Gastrocnemius medialis (tissue), 4 donors: Measurements from ENCODE around the gene LINC00237. TPM values are rescaled to one million over a fixed set of nuclear protein-coding genes. Genes with fewer than 3 reads are reported as not detected.

Source experiments
- ATAC-seq, 2 donors: fragments of 150-250 bp; one replicate each; pipeline ENCODE4 v1.9.1; 2016
- DNase-seq, 2 donors: peaks; one replicate each; pipeline ENCODE4 v3.0.0-alpha.2; 2019
- H3K27ac ChIP-seq, 4 donors: fragments of 200-600 bp; sonication (generic); 1 replicate in 1 of 4; 2 replicates in 3 of 4; pipeline ENCODE4 v1.5.1; 2016 to 2018; ENCODE audit warnings: mild to moderate bottlenecking in 2 of 4, moderate library complexity in 1 of 4
- H3K27me3 ChIP-seq, 3 donors: fragments of 200-600 bp; sonication (generic) in 2 of 3; 1 replicate in 1 of 3; 2 replicates in 2 of 3; pipeline versions ENCODE4 v1.5.1 to v1.6.0; 2016 to 2019; ENCODE audit warnings: mild to moderate bottlenecking in 1 of 3, moderate library complexity in 1 of 3
- H3K36me3 ChIP-seq, 2 donors: fragments of 200-600 bp; sonication (generic) in 1 of 2; one replicate each; pipeline ENCODE4 v1.5.1; 2017 to 2018
- H3K4me1 ChIP-seq, 2 donors: fragments of 200-600 bp; sonication (generic) in 1 of 2; one replicate each; pipeline ENCODE4 v1.5.1; 2016 to 2017; ENCODE audit warnings: mild to moderate bottlenecking in 2 of 2
- H3K4me3 ChIP-seq, 4 donors: fragments of 200-600 bp; sonication (generic) in 3 of 4; 1 replicate in 1 of 4; 2 replicates in 3 of 4; pipeline ENCODE4 v1.5.1; 2016 to 2019; ENCODE audit warnings: mild to moderate bottlenecking in 2 of 4
- H3K9me3 ChIP-seq, 3 donors: fragments of 200-600 bp; sonication (generic) in 2 of 3; 1 replicate in 1 of 3; 2 replicates in 2 of 3; pipeline ENCODE4 v1.5.1; 2016 to 2019
- CTCF ChIP-seq, 5 experiments: fragments of 450-650 bp in 3 of 5; fragments of 200-600 bp in 2 of 5; sonication (generic) in 2 of 5; IDR thresholded peaks in 4 of 5; conservative IDR thresholded peaks in 1 of 5; 1 replicate in 4 of 5; 2 replicates in 1 of 5; pipeline ENCODE4 v1.5.1; 2016 to 2019; ENCODE audit warnings: antibody characterized with exemption in 5 of 5, mild to moderate bottlenecking in 3 of 5, moderate library complexity in 3 of 5
- POLR2A ChIP-seq, 2 donors: fragments of 450-650 bp; IDR thresholded peaks; one replicate each; pipeline ENCODE4 v1.6.1; 2017; ENCODE audit warnings: antibody characterized with exemption in 2 of 2, mild to moderate bottlenecking in 2 of 2, moderate library complexity in 2 of 2
- in situ Hi-C, 4 donors: fragments of 200-750 bp; cut with MboI; loops; one replicate each; pipeline versions ENCODE4 v1.15.0 to v1.8.0; 2017; ENCODE audit warnings: low sequenced_read_pairs in 4 of 4
- intact Hi-C: fragments of 100-400 bp; cut with DNase I; formaldehyde crosslinking; loops from one replicate; pipeline ENCODE4 v1.15.1; 2023; ENCODE audit warnings: low total_unique reads
- total RNA-seq, 4 donors: library from RNA; depleted of rRNA; stranded (reverse); fragments of >200 nt; gene quantifications; one replicate each; pipeline versions ENCODE4 v1.1.0 to v1.2.3, GENCODE V29; 2016

Gene LINC00237
- total RNA-seq, 4 donors from 2014 or later: not detected

DNA sequence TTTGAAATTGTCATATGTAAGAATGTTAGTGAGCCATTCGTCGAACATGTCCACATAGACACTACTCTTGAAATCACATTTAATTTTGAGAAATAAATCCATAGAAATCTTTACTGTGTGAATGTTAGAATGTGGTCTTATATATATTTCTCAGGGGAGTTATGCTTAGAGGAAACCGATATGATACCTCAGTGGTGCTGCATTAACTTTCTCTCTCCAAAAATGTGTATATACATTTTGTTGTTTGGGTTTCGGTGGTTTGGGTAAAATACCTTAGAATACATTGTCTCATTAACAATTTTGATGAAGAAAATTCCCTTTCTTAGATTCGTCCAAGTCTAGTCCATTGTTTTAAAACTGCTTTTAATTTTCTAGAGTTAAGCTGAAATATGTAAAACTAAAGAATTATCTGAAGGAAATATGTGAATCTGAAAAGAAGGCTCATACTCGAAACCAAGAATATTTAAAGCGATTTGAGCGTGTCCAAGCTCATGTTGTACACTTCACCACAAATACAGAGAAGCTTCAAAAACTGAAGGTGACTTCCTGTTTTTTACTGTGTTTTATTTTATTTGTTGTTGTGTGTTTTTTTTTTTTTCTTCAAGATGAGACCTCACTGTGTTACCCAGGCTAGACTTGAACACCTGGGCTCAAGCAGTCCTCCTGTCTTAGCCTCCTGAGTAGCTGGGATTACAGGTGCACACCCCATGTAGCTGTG is 30.0 kb upstream of the LINC00237 start:
- in situ Hi-C loops: loop anchor here in 1 of 4 donors (25.0 kb wide), 1 partner anchor 424 kb away; the partner anchor contains the start of gene RALGAPA2
- no peaks in the 10 kb centered on the region for H3K27me3 ChIP-seq
- peaks cover 0 to 15% of the 10 kb centered on the region in 2 donors for H3K36me3 ChIP-seq
- H3K9me3 ChIP-seq: no peaks in the 10 kb centered on the region
- H3K4me3 ChIP-seq: no peak overlapping the region
- intact Hi-C loops: no loop called here
- ATAC-seq (no peak), DNase-seq (no peak)
- no peak for TF ChIP-seq CTCF (IDR thresholded peaks at IDR 0.05 in 4 of 5, conservative IDR thresholded peaks at IDR 0.05 in 1 of 5)
- no peak for TF ChIP-seq POLR2A (IDR thresholded peaks at IDR 0.05)
- H3K27ac ChIP-seq: no peak overlapping the region
- H3K4me1 ChIP-seq: peaks cover 6 to 19% of the 10 kb centered on the region in 2 donors

DNA sequence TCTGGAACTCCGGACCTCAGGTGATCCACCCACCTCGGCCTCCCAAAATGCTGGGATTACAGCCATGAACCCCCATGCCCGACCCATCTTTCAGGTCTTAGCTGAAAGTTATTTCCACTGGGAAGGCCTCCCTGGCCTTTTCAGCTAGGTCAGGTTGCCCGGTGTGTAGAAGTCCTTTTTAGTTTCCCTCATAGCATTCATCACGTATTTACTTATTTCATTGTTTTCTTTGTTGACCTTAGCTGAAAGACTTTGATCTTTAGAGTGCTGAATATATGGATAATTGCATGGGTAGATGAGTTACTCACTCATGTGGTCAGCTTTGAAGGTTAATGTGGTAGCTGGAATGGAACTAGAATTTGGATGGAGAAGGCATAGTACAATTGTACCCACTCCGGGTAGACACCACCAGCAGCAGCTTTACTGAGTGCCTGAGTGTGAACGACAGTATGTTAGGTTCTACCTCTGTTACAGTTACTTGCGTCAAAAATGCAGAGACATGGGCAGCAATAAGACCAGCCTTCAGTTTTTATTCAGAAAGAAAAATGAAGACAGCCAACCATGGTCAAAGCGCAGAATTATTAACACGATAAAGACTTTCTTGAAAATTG is 28.8 kb upstream of the LINC00237 start:
- H3K9me3 ChIP-seq: no peaks in the 10 kb centered on the region
- DNase-seq: no peak
- intact Hi-C loops (no loop called here), in situ Hi-C loops (loop anchor here in 1 of 4 donors (25.0 kb wide), 1 partner anchor 423 kb away; the partner anchor contains the start of gene RALGAPA2)
- no peak overlapping the region for H3K27ac ChIP-seq
- no peaks in the 10 kb centered on the region for H3K27me3 ChIP-seq
- peaks cover 6 to 19% of the 10 kb centered on the region in 2 donors for H3K4me1 ChIP-seq
- TF ChIP-seq CTCF (IDR thresholded peaks at IDR 0.05 in 4 of 5, conservative IDR thresholded peaks at IDR 0.05 in 1 of 5) (no peak), POLR2A (IDR thresholded peaks at IDR 0.05) (no peak)
- no peak overlapping the region for H3K4me3 ChIP-seq
- H3K36me3 ChIP-seq: peaks cover 0 to 16% of the 10 kb centered on the region in 2 donors
- no peak for ATAC-seq

DNA sequence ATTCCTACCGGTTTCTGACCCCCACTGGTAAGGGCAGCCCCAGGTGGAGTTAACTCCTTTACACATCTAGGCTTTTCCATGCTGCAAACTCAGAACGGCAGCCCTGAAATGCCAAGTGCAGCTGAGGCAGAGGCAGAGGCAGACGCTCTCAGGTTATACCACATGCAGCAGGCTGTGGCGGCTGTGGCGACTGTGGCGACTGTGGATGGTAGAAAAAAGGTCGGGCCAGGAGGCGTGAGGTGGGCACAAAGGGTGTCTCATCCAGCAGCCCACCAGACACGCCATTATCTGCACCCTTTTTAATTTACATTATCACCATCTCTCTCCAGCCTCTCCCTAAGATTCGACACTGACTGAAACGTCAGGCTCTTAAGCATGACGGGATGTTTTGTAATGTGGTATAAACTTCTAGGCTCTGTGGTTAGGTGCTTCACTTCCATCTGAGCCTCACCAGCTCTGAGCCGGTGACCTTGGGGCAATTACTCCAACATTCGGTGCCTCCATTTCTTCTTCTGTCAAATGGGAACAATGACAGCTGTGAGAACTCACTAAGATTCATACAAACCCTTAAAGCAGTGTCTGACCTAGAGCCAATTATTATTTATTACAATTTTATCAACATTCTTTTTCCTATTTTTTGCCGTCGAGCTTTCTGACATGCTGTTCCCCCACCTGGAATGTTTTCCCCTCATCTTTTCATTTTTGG is 27.9 kb upstream of the LINC00237 start:
- no peak for ATAC-seq
- Histone ChIP-seq H3K27me3 (no peaks in the 10 kb centered on the region), H3K4me3 (no peak overlapping the region), H3K4me1 (peaks cover 6 to 19% of the 10 kb centered on the region in 2 donors), H3K9me3 (no peaks in the 10 kb centered on the region), H3K27ac (no peak overlapping the region), H3K36me3 (peaks cover 0 to 16% of the 10 kb centered on the region in 2 donors)
- in situ Hi-C loops: loop anchor here in 1 of 4 donors (25.0 kb wide), 1 partner anchor 422 kb away; the partner anchor contains the start of gene RALGAPA2
- intact Hi-C loops: no loop called here
- TF ChIP-seq POLR2A (IDR thresholded peaks at IDR 0.05): no peak
- no peak for TF ChIP-seq CTCF (IDR thresholded peaks at IDR 0.05 in 4 of 5, conservative IDR thresholded peaks at IDR 0.05 in 1 of 5)
- DNase-seq: no peak

GRCh38 chr20:21133404-21133803 is 27.2 kb upstream of the LINC00237 start:
- in situ Hi-C loops: loop anchor here in 1 of 4 donors (25.0 kb wide), 1 partner anchor 421 kb away; the partner anchor contains the start of gene RALGAPA2
- H3K36me3 ChIP-seq: peaks cover 0 to 16% of the 10 kb centered on the region in 2 donors
- peak overlapping the region in 1 of 4 donors; percentile 37 for H3K27ac ChIP-seq
- DNase-seq (no peak), ATAC-seq (no peak)
- intact Hi-C loops: no loop called here
- peaks cover 6 to 19% of the 10 kb centered on the region in 2 donors for H3K4me1 ChIP-seq
- TF ChIP-seq POLR2A (IDR thresholded peaks at IDR 0.05) (no peak), CTCF (IDR thresholded peaks at IDR 0.05 in 4 of 5, conservative IDR thresholded peaks at IDR 0.05 in 1 of 5) (no peak)
- H3K4me3 ChIP-seq: no peak overlapping the region
- no peaks in the 10 kb centered on the region for H3K27me3 ChIP-seq
- no peaks in the 10 kb centered on the region for H3K9me3 ChIP-seq
